Umbilical cord (tissue), 2 donors: ENCODE results near the gene AEBP2. TPM values are rescaled to one million over a fixed set of nuclear protein-coding genes. Genes with fewer than 3 reads are reported as not detected.
"Not testable (repeated sequence)": the region's sequence is repeated elsewhere in the genome, so short reads cannot be mapped to it uniquely, and the experiment has no call there.

Experiments used
- DNase-seq: peaks from one replicate; pipeline ENCODE4 v3.0.0-alpha.2; 2015; ENCODE audit warnings: low spot score
- total RNA-seq: library from RNA; depleted of rRNA; stranded (reverse); fragments of >200 nt; gene quantifications from one replicate; pipeline ENCODE4 v1.2.3, GENCODE V29; 2014; ENCODE audit warnings: low replicate concordance; ENCODE audit not compliant: insufficient read depth

The AEBP2 gene, protein sequence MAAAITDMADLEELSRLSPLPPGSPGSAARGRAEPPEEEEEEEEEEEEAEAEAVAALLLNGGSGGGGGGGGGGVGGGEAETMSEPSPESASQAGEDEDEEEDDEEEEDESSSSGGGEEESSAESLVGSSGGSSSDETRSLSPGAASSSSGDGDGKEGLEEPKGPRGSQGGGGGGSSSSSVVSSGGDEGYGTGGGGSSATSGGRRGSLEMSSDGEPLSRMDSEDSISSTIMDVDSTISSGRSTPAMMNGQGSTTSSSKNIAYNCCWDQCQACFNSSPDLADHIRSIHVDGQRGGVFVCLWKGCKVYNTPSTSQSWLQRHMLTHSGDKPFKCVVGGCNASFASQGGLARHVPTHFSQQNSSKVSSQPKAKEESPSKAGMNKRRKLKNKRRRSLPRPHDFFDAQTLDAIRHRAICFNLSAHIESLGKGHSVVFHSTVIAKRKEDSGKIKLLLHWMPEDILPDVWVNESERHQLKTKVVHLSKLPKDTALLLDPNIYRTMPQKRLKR
- total RNA-seq, result 40.7 TPM

DNA sequence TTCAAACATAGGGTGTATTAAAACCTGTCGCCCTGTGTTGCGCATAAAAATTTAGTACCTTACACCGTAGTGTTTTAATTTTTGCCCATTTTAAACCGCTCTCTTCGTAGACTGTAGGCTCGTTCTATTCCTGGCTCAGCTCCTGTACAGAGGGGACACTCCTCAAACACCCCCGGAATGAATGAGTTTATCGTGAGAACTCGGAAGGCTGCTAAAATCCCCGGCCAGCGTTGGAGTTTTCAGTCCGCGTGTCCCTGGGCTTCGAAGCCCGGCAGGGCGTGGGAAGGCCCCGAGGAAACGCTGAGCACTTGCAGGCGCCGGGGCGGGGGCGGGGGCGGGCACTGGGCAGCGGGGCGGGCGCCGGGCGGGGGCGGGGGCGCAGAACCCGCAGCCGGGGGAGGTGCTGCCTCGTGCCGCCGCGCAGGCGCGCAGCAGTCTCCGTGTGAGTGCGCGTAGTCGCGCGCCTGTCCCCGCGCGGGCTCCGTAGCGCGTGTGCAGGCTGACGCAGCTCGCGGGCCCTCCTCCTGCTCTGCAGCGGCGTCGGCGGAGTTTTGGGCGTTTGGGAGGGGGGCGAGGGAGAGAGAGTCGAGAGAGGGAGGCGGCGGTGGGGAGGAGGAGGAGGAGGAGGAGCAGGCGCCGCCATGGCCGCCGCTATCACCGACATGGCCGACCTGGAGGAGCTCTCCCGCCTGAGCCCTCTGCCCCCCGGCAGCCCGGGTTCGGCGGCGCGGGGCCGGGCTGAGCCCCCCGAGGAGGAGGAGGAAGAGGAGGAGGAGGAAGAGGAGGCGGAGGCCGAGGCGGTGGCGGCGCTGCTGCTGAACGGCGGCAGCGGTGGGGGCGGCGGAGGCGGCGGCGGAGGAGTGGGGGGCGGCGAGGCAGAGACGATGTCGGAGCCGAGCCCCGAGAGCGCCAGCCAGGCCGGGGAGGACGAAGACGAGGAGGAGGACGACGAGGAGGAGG, at the start of gene AEBP2:
TSS of gene AEBP2 (plus strand) at position 434 of the 960 bp plus-strand sequence. CDS start at position 642, 208 bp downstream.
- peak; percentile 98 for DNase-seq

GRCh38 chr12:19390051-19390598, 49.2 kb upstream of the AEBP2 start:
- peak; percentile 29 for DNase-seq

DNA sequence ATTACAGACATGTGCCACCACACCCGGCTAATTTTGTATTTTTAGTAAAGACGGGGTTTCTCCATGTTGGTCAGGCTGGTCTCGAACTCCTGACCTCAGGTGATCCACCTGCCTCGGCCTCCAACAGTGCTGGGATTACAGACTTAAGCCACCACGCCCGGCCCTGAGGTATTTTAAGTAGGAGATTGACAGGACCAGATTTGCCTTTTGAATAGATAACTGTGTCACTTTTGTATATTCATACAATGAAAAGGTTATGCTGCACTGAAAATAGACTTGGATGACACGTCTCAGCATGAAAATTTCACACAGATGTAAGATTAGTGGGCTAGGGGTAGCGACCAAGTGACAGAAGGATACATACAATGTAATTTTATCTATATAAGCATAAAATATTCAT, 46.6 kb upstream of the AEBP2 start:
- not testable (repeated sequence) for DNase-seq

DNA sequence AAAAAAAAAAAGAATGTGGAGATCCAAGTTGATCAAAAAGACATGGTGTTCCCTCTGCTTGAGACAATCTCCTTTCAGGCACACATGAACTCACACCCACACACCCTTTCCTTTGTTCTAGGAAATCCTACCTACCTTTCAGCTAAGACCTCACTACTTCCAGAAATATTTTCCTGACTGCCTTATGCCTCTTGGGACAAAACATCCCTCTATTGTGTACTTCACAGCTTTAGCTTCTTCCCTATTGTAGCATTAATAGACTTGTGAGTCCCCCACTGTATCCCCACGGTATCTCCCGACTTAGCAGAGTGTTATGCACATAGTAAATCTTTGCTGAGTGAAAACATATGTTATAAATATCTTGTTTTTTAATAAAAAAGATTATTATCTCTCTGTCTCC, 44.9 kb upstream of the AEBP2 start:
- DNase-seq, result no peak

DNA sequence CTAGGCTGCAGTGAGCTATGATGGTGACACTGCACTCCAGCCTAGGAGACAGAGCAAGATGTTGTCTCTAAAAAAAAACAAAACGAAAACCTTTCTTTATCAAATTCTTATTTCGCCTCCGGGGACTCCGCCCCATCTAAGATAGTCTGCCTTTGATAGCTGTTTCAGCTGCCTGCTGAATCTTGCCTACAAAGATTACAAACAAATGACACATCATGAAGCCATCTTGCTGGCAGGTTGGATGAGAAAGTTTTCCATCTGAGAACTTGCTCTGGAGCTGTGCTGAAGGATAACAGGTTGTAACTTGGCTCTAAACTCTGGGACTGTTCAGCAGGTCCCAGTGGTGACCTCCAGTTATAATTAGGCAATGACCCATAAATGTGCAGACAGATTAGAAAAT, 41.8 kb upstream of the AEBP2 start:
- DNase-seq, result peak; percentile 65

GRCh38 chr12:19398376-19399363, 40.6 kb upstream of the AEBP2 start:
- DNase-seq, result peak; percentile 44

- DNase-seq, result not testable (repeated sequence)
These were observed 38.5 kb upstream of the AEBP2 start for GRCh38 chr12:19400649-19401285.

- peak; percentile 36 for DNase-seq
These were observed 37.1 kb upstream of the AEBP2 start for GRCh38 chr12:19402211-19402610.

GRCh38 chr12:19402743-19403431, 36.4 kb upstream of the AEBP2 start:
- no peak for DNase-seq

- no peak for DNase-seq
These were observed 34.9 kb upstream of the AEBP2 start for GRCh38 chr12:19404242-19404880.

DNA sequence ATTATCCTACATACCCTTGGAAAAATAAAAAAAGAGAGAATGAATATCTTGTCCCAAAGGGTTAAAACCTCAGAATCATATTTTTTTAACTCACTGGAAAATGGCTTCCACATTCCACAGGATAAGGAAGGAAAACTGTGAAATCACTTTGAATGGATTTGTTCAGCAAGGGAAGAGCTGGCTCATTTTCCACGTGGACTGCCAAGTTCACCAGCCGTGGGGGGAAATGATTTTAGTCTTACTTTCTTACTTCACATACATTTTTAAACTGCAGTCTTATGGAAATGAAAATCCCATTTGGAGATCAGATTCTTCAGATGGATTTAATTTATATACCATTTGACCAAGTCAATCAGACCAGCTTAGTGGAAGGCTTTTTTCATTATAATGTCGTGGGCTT, 29.9 kb upstream of the AEBP2 start:
- peak; percentile 73 for DNase-seq

DNA sequence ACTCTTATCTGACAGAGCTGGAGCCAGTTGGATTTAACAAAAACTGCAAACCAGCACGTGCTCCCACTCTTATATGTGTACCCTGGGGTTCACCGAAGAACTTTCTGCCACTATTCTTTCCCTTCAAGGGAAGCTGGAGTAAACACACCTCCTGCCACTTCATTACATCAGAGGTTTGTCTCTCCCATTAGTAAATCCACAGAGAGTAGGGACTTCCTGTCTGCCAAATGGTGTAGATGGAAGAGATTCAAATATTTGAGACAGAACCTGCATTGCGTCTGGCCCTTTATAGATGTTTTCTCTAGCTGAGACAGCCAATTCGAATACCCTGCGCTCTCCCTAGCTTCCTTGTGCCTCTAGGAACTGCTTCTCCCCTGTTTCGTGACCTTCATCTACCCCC, 29.1 kb upstream of the AEBP2 start:
- peak; percentile 38 for DNase-seq

DNA sequence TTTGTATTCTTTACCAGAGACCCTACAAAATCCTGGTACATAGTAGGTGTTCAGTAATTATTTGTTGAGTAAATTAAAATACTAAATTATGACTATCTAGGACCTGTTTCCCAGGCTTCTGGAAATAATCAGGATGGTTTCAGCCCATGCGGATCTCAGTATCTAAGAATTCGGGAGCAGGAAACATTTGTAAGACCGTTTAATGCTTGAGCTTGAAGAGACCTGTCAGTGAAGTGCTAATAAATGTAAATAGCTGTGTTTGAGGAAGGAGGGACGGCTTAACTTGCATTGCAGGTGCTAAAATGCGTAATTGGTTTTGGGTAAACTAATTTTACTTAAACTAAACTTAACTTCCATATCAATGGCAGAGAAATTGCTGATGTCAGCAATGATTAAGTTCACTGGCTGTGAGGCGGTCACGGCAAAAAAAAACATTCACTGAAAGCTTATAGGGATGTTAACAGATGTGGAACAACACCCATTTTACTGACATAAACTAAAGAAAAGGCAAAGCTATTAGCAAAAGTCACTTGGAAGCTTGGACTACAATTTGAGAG, 28.6 kb upstream of the AEBP2 start:
- no peak for DNase-seq

DNA sequence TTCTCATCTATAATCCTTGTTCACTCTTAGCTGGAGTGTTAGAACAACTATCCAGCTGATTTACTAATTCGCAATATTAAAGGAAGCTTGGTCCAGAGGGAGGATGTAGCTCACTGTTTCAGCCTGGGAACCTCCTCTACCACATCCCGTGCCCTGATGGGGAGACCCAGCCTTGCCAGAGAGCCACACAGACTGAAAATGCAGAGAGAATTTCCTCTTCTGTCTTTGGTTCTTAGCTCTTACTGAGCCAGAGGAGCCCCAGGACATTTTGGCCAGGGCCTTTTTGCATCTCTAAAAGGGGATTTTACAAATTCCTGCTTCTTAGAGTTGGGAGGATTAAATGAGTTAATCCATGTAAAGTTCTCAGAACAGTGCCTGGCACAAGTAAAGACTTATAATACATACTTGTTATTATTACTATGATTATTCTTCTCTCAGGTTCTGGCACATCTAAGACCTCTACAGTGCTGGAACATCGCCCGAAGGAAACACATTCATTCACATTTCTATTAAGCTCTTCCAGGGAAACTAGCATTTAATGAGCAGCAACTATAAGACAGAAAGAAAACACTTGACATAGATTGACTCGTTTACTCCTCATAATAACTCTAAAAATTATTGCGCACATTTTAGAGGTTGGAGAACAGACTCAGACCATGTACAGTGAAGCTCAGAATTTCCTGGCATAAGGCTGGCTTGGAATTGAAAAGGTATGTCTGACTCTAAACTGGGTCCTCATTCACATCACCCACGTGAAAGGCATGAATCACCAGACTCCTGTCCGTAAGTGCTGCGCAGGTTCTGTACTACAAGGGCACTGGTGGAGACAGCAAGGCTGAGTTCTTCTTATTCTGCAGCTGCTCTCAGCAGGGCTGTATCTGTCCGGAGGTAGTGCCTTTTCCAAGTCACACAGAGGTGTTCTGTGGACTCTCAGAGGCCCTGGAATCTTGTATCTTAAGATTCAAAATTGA, 27.8 kb upstream of the AEBP2 start:
- no peak for DNase-seq

DNA sequence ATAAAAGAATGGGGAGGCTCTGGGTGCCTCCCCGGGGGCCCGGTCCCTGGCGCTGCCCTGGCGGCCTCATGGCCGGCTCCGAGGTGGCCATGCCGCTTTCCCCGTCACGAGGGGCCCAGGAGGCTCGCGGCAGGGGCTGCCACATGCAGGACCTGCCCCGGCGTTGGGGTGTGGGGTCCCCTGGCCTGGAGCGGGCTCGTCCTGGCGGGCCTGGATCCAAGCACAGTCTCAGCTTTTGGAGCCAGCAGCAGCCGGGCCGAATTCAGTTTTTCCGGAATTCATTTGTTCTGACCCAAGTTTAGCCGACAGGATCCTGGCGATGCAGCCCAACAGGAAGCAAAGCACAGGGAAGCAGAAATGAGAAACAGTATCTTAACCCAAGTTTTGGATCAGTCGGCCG, 26.4 kb upstream of the AEBP2 start:
- DNase-seq, result no peak

GRCh38 chr12:19413582-19413981, 25.7 kb upstream of the AEBP2 start:
- not testable (repeated sequence) for DNase-seq

GRCh38 chr12:19415563-19415962, 23.7 kb upstream of the AEBP2 start:
- no peak for DNase-seq
